Activated naive CD4-positive, alpha-beta T cell treated with anti-CD3 and anti-CD28 coated beads for 36 hours (primary cell): Measurements from ENCODE around the gene ENTREP1. TPM values are rescaled to one million over a fixed set of nuclear protein-coding genes. Genes with fewer than 3 reads are reported as not detected.
"Not testable (repeated sequence)": the region's sequence is repeated elsewhere in the genome, so short reads cannot be mapped to it uniquely, and the experiment has no call there.

Source experiments
- CTCF ChIA-PET: fragments of 350-600 bp; sonication (Branson Sonifier 250); formaldehyde crosslinking; loops from one replicate; lab custom pipeline; 2021; ENCODE audit warnings: antibody characterized with exemption; lab: Charles Lee
- DNase-seq: peaks from one replicate; pipeline ENCODE4 v3.0.0-alpha.2; 2020
- H3K27ac Mint-ChIP-seq: one replicate; pipeline ENCODE4 v1.8.0; 2021; ENCODE audit warnings: mild to moderate bottlenecking, mixed read lengths
- H3K27me3 Mint-ChIP-seq: one replicate; pipeline ENCODE4 v1.8.0; 2021; ENCODE audit warnings: low read depth, mixed read lengths
- H3K36me3 Mint-ChIP-seq: one replicate; pipeline ENCODE4 v1.8.0; 2021; ENCODE audit warnings: low read depth, mixed read lengths
- H3K4me1 Mint-ChIP-seq: one replicate; pipeline ENCODE4 v1.8.0; 2021; ENCODE audit warnings: low read depth, mixed read lengths
- H3K4me3 Mint-ChIP-seq: one replicate; pipeline ENCODE4 v1.8.0; 2021; ENCODE audit warnings: mild to moderate bottlenecking, moderate library complexity, mixed read lengths
- H3K9me3 Mint-ChIP-seq: one replicate; pipeline ENCODE4 v1.8.0; 2021; ENCODE audit warnings: mixed read lengths
- intact Hi-C: fragments of 100-400 bp; cut with micrococcal nuclease; formaldehyde crosslinking; loops from one replicate; pipeline ENCODE4 v1.15.1; 2023
- total RNA-seq, 2 experiments: library from RNA; stranded (reverse); gene quantifications; one replicate each; pipeline ENCODE4 v1.2.3, GENCODE V29; 2021

ENTREP1 gene
- total RNA-seq, 2 experiments from 2014 or later: not detected

DNA sequence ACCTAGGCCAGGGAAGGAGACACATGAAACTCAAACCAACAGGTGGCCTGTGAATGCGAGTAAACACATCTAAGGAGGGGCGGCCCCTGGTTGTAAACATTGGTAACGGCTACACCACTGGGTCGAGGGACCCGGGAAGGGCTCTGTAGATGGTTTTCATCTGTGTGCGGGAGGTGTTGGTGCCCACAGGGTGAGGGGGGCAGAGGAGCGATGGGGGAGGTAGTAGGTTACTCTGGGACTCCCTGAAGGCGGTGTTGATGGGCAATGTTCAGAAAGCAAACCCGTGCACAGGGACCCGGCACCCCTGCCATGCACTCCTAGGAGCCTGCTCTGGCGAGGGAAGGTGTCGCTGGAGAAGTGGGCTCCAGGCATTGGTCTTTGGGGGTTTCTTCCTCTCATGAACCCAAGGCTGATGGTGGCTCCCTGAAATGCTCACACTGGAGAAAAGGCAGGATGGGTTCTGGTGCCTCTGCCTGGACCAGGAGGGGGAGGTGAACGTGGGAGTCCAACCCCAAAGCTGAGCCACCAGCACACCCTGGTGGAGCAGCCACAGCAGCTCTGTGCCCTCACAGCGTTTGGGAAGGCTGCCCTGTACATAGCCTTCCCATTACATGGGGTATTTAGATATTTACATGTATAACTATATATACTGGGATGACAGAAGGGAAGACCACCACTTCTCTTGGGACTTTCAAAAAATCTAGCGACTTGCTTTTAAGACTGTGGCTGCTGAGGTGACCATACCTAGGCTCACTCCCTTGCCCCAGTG, 103.2 kb downstream of the ENTREP1 start:
- no peaks in the 10 kb centered on the region for H3K27me3 Mint-ChIP-seq
- intact Hi-C loops: loop anchor here (10.0 kb wide), 1 partner anchor 373 kb away; no protein-coding TSS in a partner anchor
- H3K9me3 Mint-ChIP-seq: no peaks in the 10 kb centered on the region
- no peak overlapping the region for H3K4me3 Mint-ChIP-seq
- DNase-seq: no peak
- CTCF ChIA-PET: no interaction called here
- H3K4me1 Mint-ChIP-seq: no peaks in the 10 kb centered on the region
- no peak overlapping the region for H3K27ac Mint-ChIP-seq
- no peaks in the 10 kb centered on the region for H3K36me3 Mint-ChIP-seq

DNA sequence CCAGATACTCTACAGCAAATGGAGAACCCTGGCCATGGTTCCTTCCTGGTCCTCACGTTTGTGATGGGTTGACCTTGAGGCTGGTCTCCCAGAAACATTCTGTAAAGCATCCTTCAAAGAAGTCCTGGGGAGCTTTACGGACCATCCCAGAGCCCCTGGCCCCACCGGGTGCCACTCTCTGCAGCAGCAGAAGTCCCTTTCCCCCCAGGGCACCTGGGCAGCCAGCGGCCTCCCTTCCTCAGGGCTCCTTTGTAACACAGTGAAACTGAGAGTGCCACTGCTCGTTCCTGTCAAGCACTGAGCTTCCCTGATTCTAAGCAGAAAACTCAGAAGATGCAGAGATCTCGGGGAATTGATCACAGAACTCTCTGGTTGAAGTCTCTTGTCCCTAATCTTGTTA, 104.3 kb downstream of the ENTREP1 start:
- no peaks in the 10 kb centered on the region for H3K9me3 Mint-ChIP-seq
- no peak for DNase-seq
- no peaks in the 10 kb centered on the region for H3K27me3 Mint-ChIP-seq
- H3K27ac Mint-ChIP-seq: no peak overlapping the region
- H3K36me3 Mint-ChIP-seq: no peaks in the 10 kb centered on the region
- no peaks in the 10 kb centered on the region for H3K4me1 Mint-ChIP-seq
- H3K4me3 Mint-ChIP-seq: no peak overlapping the region
- CTCF ChIA-PET: no interaction called here
- intact Hi-C loops: loop anchor here (10.0 kb wide), 1 partner anchor 374 kb away; no protein-coding TSS in a partner anchor

DNA sequence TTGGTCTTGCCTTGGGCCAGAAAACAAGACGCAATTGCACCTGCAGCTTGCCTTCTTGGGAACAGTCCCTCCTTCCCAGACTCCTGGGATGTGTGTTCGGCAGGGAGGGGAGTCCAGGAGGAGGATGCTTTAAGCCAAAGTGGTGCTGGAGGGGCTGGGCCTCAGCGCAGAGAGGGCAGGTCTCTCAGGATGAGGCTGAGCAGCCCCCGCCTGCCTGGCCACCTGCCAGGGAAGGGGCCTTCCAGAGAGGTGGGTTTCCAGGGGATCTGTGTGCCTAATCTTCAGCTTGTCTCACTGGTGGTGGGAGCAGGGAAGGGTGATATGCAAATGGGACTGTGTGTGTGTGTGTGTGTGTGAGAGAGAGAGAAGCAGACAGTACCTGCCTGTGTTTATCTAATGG, 105.2 kb downstream of the ENTREP1 start:
- Mint-ChIP-seq H3K27me3 (no peaks in the 10 kb centered on the region), H3K36me3 (no peaks in the 10 kb centered on the region), H3K4me1 (no peaks in the 10 kb centered on the region), H3K27ac (no peak overlapping the region), H3K4me3 (no peak overlapping the region), H3K9me3 (no peaks in the 10 kb centered on the region)
- DNase-seq: no peak
- intact Hi-C loops: no loop called here
- CTCF ChIA-PET: interaction anchor here (0.6 kb wide), 1 partner anchor 120 kb away, joined by 4 read pairs; no protein-coding TSS in a partner anchor

DNA sequence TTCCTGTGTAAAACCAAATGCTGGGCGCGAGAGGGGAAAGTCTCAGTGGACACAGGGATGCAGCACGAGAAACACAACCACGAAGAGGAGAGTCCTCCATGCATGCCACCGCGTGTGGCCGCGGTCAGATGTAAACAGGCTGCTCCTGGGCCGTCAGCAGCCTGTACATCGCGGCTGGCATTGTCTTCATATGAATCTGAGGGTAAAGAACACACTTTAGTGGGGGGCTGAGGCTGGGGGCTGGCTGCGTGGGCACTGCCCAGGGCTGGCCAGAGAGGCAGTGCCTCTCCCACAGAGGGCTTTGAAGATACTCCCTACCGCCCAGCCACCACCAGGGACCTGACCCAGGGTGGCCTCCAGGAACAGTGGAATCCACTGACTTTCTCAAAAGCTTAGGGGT, 106.2 kb downstream of the ENTREP1 start:
- no peaks in the 10 kb centered on the region for H3K36me3 Mint-ChIP-seq
- no peak overlapping the region for H3K4me3 Mint-ChIP-seq
- CTCF ChIA-PET: no interaction called here
- no peak for DNase-seq
- intact Hi-C loops: no loop called here
- no peak overlapping the region for H3K27ac Mint-ChIP-seq
- H3K27me3 Mint-ChIP-seq: no peaks in the 10 kb centered on the region
- no peaks in the 10 kb centered on the region for H3K4me1 Mint-ChIP-seq
- no peaks in the 10 kb centered on the region for H3K9me3 Mint-ChIP-seq

DNA sequence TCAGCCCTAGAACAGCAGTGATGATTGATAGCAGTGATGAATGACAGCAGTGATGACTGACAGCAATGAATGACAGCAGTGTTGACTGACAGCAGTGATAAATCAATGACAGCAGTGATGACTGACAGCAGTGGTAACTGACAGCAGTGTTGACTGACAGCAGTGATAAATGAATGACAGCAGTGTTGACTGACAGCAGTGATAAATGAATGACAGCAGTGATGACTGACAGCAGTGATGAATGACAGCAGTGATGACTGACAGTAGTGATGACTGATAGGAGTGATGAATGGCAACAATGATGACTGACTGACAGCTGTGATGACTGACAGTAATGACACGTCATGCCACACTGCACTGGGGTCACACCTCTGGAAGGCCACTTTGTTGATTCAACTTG, 106.8 kb downstream of the ENTREP1 start:
- no peaks in the 10 kb centered on the region for H3K9me3 Mint-ChIP-seq
- DNase-seq: no peak
- H3K27me3 Mint-ChIP-seq: no peaks in the 10 kb centered on the region
- H3K4me3 Mint-ChIP-seq: no peak overlapping the region
- no peaks in the 10 kb centered on the region for H3K36me3 Mint-ChIP-seq
- no peak overlapping the region for H3K27ac Mint-ChIP-seq
- no peaks in the 10 kb centered on the region for H3K4me1 Mint-ChIP-seq
- CTCF ChIA-PET: interaction anchor here (0.6 kb wide), 2 partner anchors 24 to 72 kb away, joined by 3 read pairs; no protein-coding TSS in a partner anchor
- intact Hi-C loops: no loop called here

DNA sequence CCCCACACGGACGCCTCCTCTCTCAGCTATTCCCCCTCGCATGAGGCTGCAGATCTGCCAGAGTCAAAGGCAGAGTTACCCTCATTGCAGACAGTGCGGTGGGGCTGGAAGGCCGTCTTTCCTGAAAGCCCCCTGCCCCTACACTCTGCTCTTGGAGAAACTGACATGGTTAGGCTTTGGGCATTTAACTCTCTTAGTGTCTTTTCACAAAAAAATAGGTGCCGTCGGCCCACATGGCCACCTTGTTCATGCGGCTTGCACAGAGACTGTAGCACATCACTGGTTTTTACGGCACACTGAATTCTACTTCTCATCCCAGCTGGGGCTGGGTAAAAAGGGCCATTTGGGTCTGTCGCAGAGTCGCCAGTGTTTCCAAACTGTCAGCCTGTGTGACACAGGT, 107.6 kb downstream of the ENTREP1 start:
- Mint-ChIP-seq H3K9me3 (no peaks in the 10 kb centered on the region), H3K27ac (no peak overlapping the region), H3K27me3 (no peaks in the 10 kb centered on the region), H3K4me3 (no peak overlapping the region), H3K36me3 (no peaks in the 10 kb centered on the region), H3K4me1 (no peaks in the 10 kb centered on the region)
- intact Hi-C loops: no loop called here
- CTCF ChIA-PET: no interaction called here
- DNase-seq: no peak

DNA sequence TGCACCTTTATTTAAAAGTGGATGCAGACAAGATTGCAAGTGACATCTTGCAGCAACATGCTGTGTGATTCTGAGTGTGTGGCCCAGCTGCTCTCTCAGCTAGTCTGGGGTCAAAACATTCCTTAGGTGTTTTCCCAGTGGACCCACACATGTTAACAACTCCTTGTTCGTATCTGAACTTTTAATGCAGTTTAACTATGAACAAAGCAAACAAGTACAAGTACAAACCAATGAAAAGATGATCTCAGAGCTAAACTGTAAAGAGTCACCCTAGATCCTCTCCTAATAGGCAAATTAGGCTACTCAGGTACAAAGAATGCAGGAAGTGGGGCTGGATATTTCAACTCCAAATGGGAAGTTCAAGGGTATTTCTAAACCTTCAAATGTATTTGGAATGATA, 108.4 kb downstream of the ENTREP1 start:
- H3K36me3 Mint-ChIP-seq: no peaks in the 10 kb centered on the region
- H3K27ac Mint-ChIP-seq: no peak overlapping the region
- CTCF ChIA-PET: interaction anchor here (0.6 to 1.2 kb wide), 2 partner anchors 12 to 37 kb away, joined by 4 to 5 read pairs; no protein-coding TSS in a partner anchor
- no peak for DNase-seq
- no peaks in the 10 kb centered on the region for H3K4me1 Mint-ChIP-seq
- no peaks in the 10 kb centered on the region for H3K9me3 Mint-ChIP-seq
- H3K27me3 Mint-ChIP-seq: no peaks in the 10 kb centered on the region
- H3K4me3 Mint-ChIP-seq: no peak overlapping the region
- intact Hi-C loops: no loop called here

DNA sequence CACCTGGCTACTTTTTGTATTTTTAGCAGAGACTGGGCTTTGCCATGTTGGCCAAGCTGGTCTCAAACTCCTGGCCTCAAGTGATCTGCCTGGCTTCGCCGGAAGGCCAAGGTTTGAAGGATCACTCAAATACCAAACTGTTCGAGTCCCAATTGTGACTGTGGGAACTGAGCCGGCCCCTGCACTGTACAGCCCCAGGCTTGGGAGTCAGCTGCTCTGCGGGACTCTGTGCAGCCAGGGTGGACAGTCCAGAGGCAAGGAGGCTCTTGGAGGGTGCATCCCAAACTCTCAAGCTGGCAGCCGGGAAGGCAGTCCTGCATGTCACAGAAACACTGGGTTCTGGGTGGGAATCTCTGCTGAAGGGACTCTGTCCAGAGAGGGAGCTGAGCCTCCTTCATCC, 109.0 kb downstream of the ENTREP1 start:
- no peak overlapping the region for H3K4me3 Mint-ChIP-seq
- no peak for DNase-seq
- CTCF ChIA-PET: interaction anchor here (0.6 to 1.2 kb wide), 2 partner anchors 12 to 38 kb away, joined by 4 to 5 read pairs; no protein-coding TSS in a partner anchor
- no peak overlapping the region for H3K27ac Mint-ChIP-seq
- no peaks in the 10 kb centered on the region for H3K9me3 Mint-ChIP-seq
- no peaks in the 10 kb centered on the region for H3K4me1 Mint-ChIP-seq
- no peaks in the 10 kb centered on the region for H3K36me3 Mint-ChIP-seq
- no peaks in the 10 kb centered on the region for H3K27me3 Mint-ChIP-seq
- intact Hi-C loops: no loop called here

DNA sequence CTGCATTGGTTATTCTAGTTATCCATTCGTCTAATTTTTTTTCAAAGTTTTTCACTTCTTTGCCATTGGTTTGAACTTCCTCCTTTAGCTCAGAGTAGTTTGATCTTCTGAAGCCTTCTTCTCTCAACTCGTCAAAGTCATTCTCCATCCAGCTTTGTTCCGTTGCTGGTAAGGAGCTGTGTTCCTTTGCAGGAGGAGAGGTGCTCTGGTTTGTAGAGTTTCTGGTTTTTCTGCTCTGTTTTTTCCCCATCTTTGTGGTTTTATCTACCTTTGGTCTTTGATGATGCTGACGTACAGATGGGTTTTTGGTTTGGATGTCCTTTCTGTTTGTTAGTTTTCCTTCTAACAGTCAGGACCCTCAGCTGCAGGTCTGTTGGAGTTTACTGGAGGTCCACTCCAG, 114.6 kb downstream of the ENTREP1 start:
- DNase-seq, H3K9me3 Mint-ChIP-seq, intact Hi-C loops, H3K27ac Mint-ChIP-seq, H3K4me3 Mint-ChIP-seq, H3K36me3 Mint-ChIP-seq, H3K27me3 Mint-ChIP-seq, H3K4me1 Mint-ChIP-seq: not testable (repeated sequence)
- CTCF ChIA-PET: interaction anchor here (0.6 kb wide), 1 partner anchor 140 kb away, joined by 3 read pairs; no protein-coding TSS in a partner anchor

DNA sequence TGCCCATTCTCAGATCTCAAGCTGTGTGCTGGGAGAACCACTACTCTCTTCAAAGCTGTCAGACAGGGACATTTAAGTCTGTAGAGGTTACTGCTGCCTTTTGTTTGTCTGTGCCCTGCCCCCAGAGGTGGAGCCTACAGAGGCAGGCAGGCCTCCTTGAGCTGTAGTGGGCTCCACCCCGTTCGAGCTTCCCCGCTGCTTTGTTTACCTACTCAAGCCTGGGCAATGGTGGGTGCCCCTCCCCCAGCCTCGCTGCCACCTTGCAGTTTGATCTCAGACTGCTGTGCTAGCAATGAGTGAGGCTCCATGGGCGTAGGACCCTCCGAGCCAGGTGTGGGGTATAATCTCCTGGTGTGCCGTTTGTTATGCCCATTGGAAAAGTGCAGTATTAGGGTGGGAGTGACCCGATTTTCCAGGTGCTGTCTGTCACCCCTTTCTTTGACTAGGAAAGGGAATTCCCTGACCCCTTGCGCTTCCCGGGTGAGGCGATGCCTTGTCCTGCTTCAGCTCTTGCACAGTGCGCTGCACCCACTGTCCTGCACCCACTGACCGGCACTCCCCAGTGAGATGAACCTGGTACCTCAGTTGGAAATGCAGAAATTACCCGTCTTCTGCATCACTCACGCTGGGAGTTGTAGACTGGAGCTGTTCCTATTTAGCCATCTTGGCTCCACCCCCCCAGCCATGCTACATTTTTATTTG, 115.4 kb downstream of the ENTREP1 start:
- H3K4me3 Mint-ChIP-seq, intact Hi-C loops, CTCF ChIA-PET, H3K4me1 Mint-ChIP-seq, H3K36me3 Mint-ChIP-seq, H3K27me3 Mint-ChIP-seq, DNase-seq, H3K9me3 Mint-ChIP-seq, H3K27ac Mint-ChIP-seq: not testable (repeated sequence)
